H9 (cell line): Measurements from ENCODE around the gene SLC25A22. TPM values are rescaled to one million over a fixed set of nuclear protein-coding genes. Genes with fewer than 3 reads are reported as not detected.

ENCODE experiments used
- DNase-seq: peaks from one replicate; pipeline ENCODE4 v3.0.0-alpha.2; 2017
- H2AFZ ChIP-seq: one replicate; pipeline ENCODE4 v1.6.1; 2013; ENCODE audit warnings: mild to moderate bottlenecking, low read length, control low read depth, moderate library complexity
- H2AK5ac ChIP-seq: 2 replicates; pipeline ENCODE4 v1.6.1; 2013; ENCODE audit warnings: low read length, control low read depth, mixed read lengths; ENCODE audit not compliant: insufficient read length
- H2BK120ac ChIP-seq: one replicate; pipeline ENCODE4 v1.6.1; 2013; ENCODE audit warnings: low read depth, mild to moderate bottlenecking, low read length, control low read depth, inconsistent platforms; ENCODE audit not compliant: poor library complexity, severe bottlenecking
- H2BK12ac ChIP-seq: 2 replicates; pipeline ENCODE4 v1.6.1; 2013; ENCODE audit warnings: low read length, control low read depth, mixed read lengths, low read depth; ENCODE audit not compliant: insufficient read length
- H2BK15ac ChIP-seq: 2 replicates; pipeline ENCODE4 v1.6.1; 2013; ENCODE audit warnings: low read depth, low read length, control low read depth
- H2BK20ac ChIP-seq: one replicate; pipeline ENCODE4 v1.6.1; 2013; ENCODE audit warnings: low read depth, mild to moderate bottlenecking, low read length, control low read depth, inconsistent platforms; ENCODE audit not compliant: poor library complexity, severe bottlenecking
- H2BK5ac ChIP-seq: 2 replicates; pipeline ENCODE4 v1.6.1; 2013; ENCODE audit warnings: low read length, control low read depth, mixed read lengths; ENCODE audit not compliant: insufficient read length
- H3K14ac ChIP-seq: 2 replicates; pipeline ENCODE4 v1.6.1; 2013; ENCODE audit warnings: low read length, control low read depth; ENCODE audit not compliant: insufficient read depth
- H3K18ac ChIP-seq: 2 replicates; pipeline ENCODE4 v1.6.1; 2013; ENCODE audit warnings: low read depth, mild to moderate bottlenecking, mixed read lengths, low read length, control low read depth; ENCODE audit not compliant: insufficient read length
- H3K23ac ChIP-seq: 2 replicates; pipeline ENCODE4 v1.6.1; 2013; ENCODE audit warnings: low read length, control low read depth, mixed read lengths, low read depth; ENCODE audit not compliant: insufficient read length
- H3K23me2 ChIP-seq: 2 replicates; pipeline ENCODE4 v1.6.1; 2013; ENCODE audit warnings: low read depth, mild to moderate bottlenecking, mixed read lengths, low read length, control low read depth; ENCODE audit not compliant: insufficient read length, poor library complexity, severe bottlenecking
- H3K27ac ChIP-seq: 2 replicates; pipeline ENCODE4 v1.5.1; 2013; ENCODE audit warnings: low read length, control low read depth, mixed read lengths, low read depth; ENCODE audit not compliant: insufficient read length
- H3K27me3 ChIP-seq: 2 replicates; pipeline ENCODE4 v1.6.1; 2013; ENCODE audit warnings: low read length, control low read depth, inconsistent platforms; ENCODE audit not compliant: insufficient read depth
- H3K4ac ChIP-seq: 2 replicates; pipeline ENCODE4 v1.6.1; 2013; ENCODE audit warnings: low read depth, mild to moderate bottlenecking, control low read depth, inconsistent platforms, low read length, moderate library complexity
- H3K4me1 ChIP-seq: 2 replicates; pipeline ENCODE4 v1.6.1; 2013; ENCODE audit warnings: low read length, control low read depth, inconsistent platforms; ENCODE audit not compliant: insufficient read depth
- H3K4me2 ChIP-seq: 2 replicates; pipeline ENCODE4 v1.6.1; 2013; ENCODE audit warnings: low read length, control low read depth, mixed read lengths; ENCODE audit not compliant: insufficient read length, insufficient read depth
- H3K56ac ChIP-seq: 2 replicates; pipeline ENCODE4 v1.6.1; 2013; ENCODE audit warnings: low read depth, mild to moderate bottlenecking, mixed read lengths, low read length, control low read depth; ENCODE audit not compliant: insufficient read length
- H3K79me1 ChIP-seq: 2 replicates; pipeline ENCODE4 v1.6.1; 2013; ENCODE audit warnings: low read depth, mild to moderate bottlenecking, moderate library complexity, low read length, control low read depth, inconsistent platforms; ENCODE audit not compliant: insufficient read depth, poor library complexity, severe bottlenecking
- H3K79me2 ChIP-seq: 2 replicates; pipeline ENCODE4 v1.6.1; 2013; ENCODE audit warnings: low read length, control low read depth, inconsistent platforms; ENCODE audit not compliant: insufficient read depth
- H3K9ac ChIP-seq: 2 replicates; pipeline ENCODE4 v1.6.1; 2013; ENCODE audit warnings: low read length, control low read depth, mixed read lengths; ENCODE audit not compliant: insufficient read length; ENCODE audit errors: extremely low read depth
- H3K9me3 ChIP-seq: one replicate; pipeline ENCODE4 v1.6.1; 2013; ENCODE audit warnings: low read depth, low read length, inconsistent platforms; ENCODE audit not compliant: control insufficient read depth
- H3T11ph ChIP-seq: one replicate; pipeline ENCODE4 v1.6.1; 2013; ENCODE audit warnings: mild to moderate bottlenecking, low read length, control low read depth, inconsistent platforms
- H4K20me1 ChIP-seq: one replicate; pipeline ENCODE4 v1.6.1; 2013; ENCODE audit not compliant: control insufficient read depth, insufficient read length, insufficient read depth
- H4K5ac ChIP-seq: 2 replicates; pipeline ENCODE4 v1.6.1; 2013; ENCODE audit warnings: low read depth, mild to moderate bottlenecking, mixed read lengths, low read length, control low read depth; ENCODE audit not compliant: insufficient read length
- H4K8ac ChIP-seq: replicated peaks from 2 replicates; pipeline ENCODE4 v1.6.1; 2013; ENCODE audit warnings: low read length, control low read depth, mixed read lengths, low read depth; ENCODE audit not compliant: insufficient read length
- H4K91ac ChIP-seq: 2 replicates; pipeline ENCODE4 v1.6.1; 2013; ENCODE audit warnings: low read depth, mild to moderate bottlenecking, moderate library complexity, mixed read lengths, low read length, control low read depth; ENCODE audit not compliant: insufficient read length
- H3K27ac Mint-ChIP-seq, 3 experiments: 2 replicates in 2 of 3; 3 replicates in 1 of 3; pipeline ENCODE4 v1.8.0; 2020 to 2021; ENCODE audit warnings: mixed read lengths in 3 of 3, mild to moderate bottlenecking in 1 of 3, moderate library complexity in 1 of 3
- H3K27me3 Mint-ChIP-seq: 2 replicates; pipeline ENCODE4 v1.8.0; 2021; ENCODE audit warnings: low read depth, mild to moderate bottlenecking, moderate library complexity, mixed read lengths
- H3K36me3 Mint-ChIP-seq, 3 experiments: 2 replicates in 2 of 3; 3 replicates in 1 of 3; pipeline ENCODE4 v1.8.0; 2020 to 2021; ENCODE audit warnings: low read depth in 3 of 3, mixed read lengths in 3 of 3; ENCODE audit not compliant: insufficient read depth in 1 of 3
- H3K4me1 Mint-ChIP-seq, 2 experiments: 2 replicates each; pipeline ENCODE4 v1.8.0; 2020; ENCODE audit warnings: mixed read lengths in 2 of 2
- H3K4me3 Mint-ChIP-seq, 2 experiments: 2 replicates in 1 of 2; 3 replicates in 1 of 2; pipeline ENCODE4 v1.8.0; 2020 to 2021; ENCODE audit warnings: mild to moderate bottlenecking in 2 of 2, mixed read lengths in 2 of 2, moderate library complexity in 1 of 2
- H3K9me3 Mint-ChIP-seq, 2 experiments: 2 replicates in 1 of 2; 3 replicates in 1 of 2; pipeline ENCODE4 v1.8.0; 2020; ENCODE audit warnings: mild to moderate bottlenecking in 2 of 2, mixed read lengths in 2 of 2, moderate library complexity in 1 of 2
- CTCF ChIP-seq: fragments of 200-600 bp; sonication (generic); conservative IDR thresholded peaks from 3 replicates; pipeline ENCODE4 v1.8.0; 2021; ENCODE audit warnings: antibody characterized with exemption, mild to moderate bottlenecking
- WGBS: extraction: QIAGEN DNeasy Blood & Tissue Kit; methylation state at CpG from one replicate; pipeline ENCODE4 v1.1.7; 2013; ENCODE audit warnings: missing lambda C conversion rate, low lambda C conversion rate, mixed read lengths; ENCODE audit not compliant: insufficient read length; ENCODE audit errors: extremely low coverage; 5-methylcytosine and 5-hydroxymethylcytosine counted together
- total RNA-seq: library from RNA; stranded (reverse); gene quantifications from 2 replicates; pipeline ENCODE4 v1.2.1, GENCODE V29; 2021

Gene SLC25A22
- total RNA-seq, 1 experiment from 2014 or later: 51.9 TPM

GRCh38 chr11:832529-833113 lies 34.5 kb upstream of the SLC25A22 start, which contains the start of gene CD151:
CD151 (plus strand) TSS chr11:832952; CDS start chr11:836070, 3,118 bp downstream.
- Histone ChIP-seq H2AFZ (no peak within 1 kb of the TSS), H2BK20ac (no peak within 1 kb of the TSS)
- WGBS: no CpG with 5 or more reads among the region's 67 CpGs

More at GRCh38 chr11:832529-833113, 34.5 kb upstream of the SLC25A22 start, which contains the start of gene CD151:
- Histone ChIP-seq H2BK12ac (no peak within 1 kb of the TSS), H3K27ac (no peak within 1 kb of the TSS), H3K4me1 (no peaks in the 10 kb centered on the region; the same call in 1 of the 2 replicates), H4K91ac (no peak within 1 kb of the TSS), H3K4me2 (peak within 1 kb of the TSS; percentile 57), H4K8ac (no peak within 1 kb of the TSS), H3K14ac (0 out of 2 replicates have a peak within 1 kb of the TSS, but pooled peaks have one; percentile 24), H3K23me2 (peaks cover 27% of the 10 kb centered on the region), H3K23ac (no peak within 1 kb of the TSS), H2AK5ac (no peak within 1 kb of the TSS), H3K56ac (no peak within 1 kb of the TSS), H4K5ac (no peak within 1 kb of the TSS), H3K18ac (no peak within 1 kb of the TSS), H3K79me2 (no peaks in the 10 kb centered on the region), H3K9me3 (no peaks in the 10 kb centered on the region), H3T11ph (no peak within 1 kb of the TSS), H2BK15ac (no peak within 1 kb of the TSS), H3K27me3 (peaks cover 9% of the 10 kb centered on the region; the same call in 1 of the 2 replicates), H4K20me1 (no peaks in the 10 kb centered on the region), H3K79me1 (no peaks in the 10 kb centered on the region), H3K9ac (no peak within 1 kb of the TSS), H2BK5ac (no peak within 1 kb of the TSS), H2BK120ac (no peak within 1 kb of the TSS), H3K4ac (no peak within 1 kb of the TSS)
- Mint-ChIP-seq H3K36me3 (peaks cover 6 to 18% (median 12%) of the 10 kb centered on the region in 3 experiments; a peak in 5 of 7 replicates), H3K27me3 (peaks cover 33% of the 10 kb centered on the region), H3K4me3 (peak within 1 kb of the TSS; percentile 65 to 79), H3K4me1 (peaks cover 34 to 45% of the 10 kb centered on the region in 2 experiments), H3K9me3 (no peaks in the 10 kb centered on the region), H3K27ac (no peak within 1 kb of the TSS)
- DNase-seq: peak; percentile 79
- no peak; the same call in 2 of the 3 replicates for TF ChIP-seq CTCF
